GM19395 (cell line): ENCODE results near the gene ASXL3.

Experiments used
- ATAC-seq: cut with Tn5 transposase; IDR thresholded peaks from one replicate; pipeline ENCODE4 v1.9.1; 2021; ENCODE audit warnings: mild to moderate bottlenecking, moderate library complexity; ENCODE audit not compliant: unreplicated experiment

ASXL3 gene

GRCh38 chr18:33656889-33657448 is 79.0 kb downstream of the ASXL3 start:
- no peak for ATAC-seq

- no peak for ATAC-seq
Observed at GRCh38 chr18:33660696-33661310, 82.8 kb downstream of the ASXL3 start.

- ATAC-seq: no peak
Observed at GRCh38 chr18:33664241-33664874, 86.3 kb downstream of the ASXL3 start.

GRCh38 chr18:33665187-33665586 is 87.2 kb downstream of the ASXL3 start:
- ATAC-seq: no peak

GRCh38 chr18:33665641-33666040 is 87.6 kb downstream of the ASXL3 start:
- no peak for ATAC-seq

GRCh38 chr18:33666915-33667314 is 88.9 kb downstream of the ASXL3 start:
- no peak for ATAC-seq

- ATAC-seq: no peak
Observed at GRCh38 chr18:33669589-33669988, 91.6 kb downstream of the ASXL3 start.

- no peak for ATAC-seq
Observed at GRCh38 chr18:33670029-33670428, 92.0 kb downstream of the ASXL3 start.

GRCh38 chr18:33673689-33674088 is 95.7 kb downstream of the ASXL3 start:
- no peak for ATAC-seq

- no peak for ATAC-seq
Observed at GRCh38 chr18:33676593-33676992, 98.6 kb downstream of the ASXL3 start.

- ATAC-seq: no peak
Observed at GRCh38 chr18:33677891-33678290, 99.9 kb downstream of the ASXL3 start.

GRCh38 chr18:33682436-33682835 is 104.4 kb downstream of the ASXL3 start:
- no peak for ATAC-seq

- no peak for ATAC-seq
Observed at GRCh38 chr18:33694593-33694992, 116.6 kb downstream of the ASXL3 start.

- no peak for ATAC-seq
Observed at GRCh38 chr18:33696332-33697162, 118.5 kb downstream of the ASXL3 start.

- ATAC-seq: no peak
Observed at GRCh38 chr18:33697498-33697897, 119.5 kb downstream of the ASXL3 start.

GRCh38 chr18:33699372-33699771 is 121.4 kb downstream of the ASXL3 start:
- ATAC-seq: peak; percentile 64

- ATAC-seq: peak; percentile 91
Observed at GRCh38 chr18:33700513-33700976, 122.5 kb downstream of the ASXL3 start.

- ATAC-seq: no peak
Observed at GRCh38 chr18:33702625-33703024, 124.6 kb downstream of the ASXL3 start.

- ATAC-seq: no peak
Observed at GRCh38 chr18:33706391-33706790, 128.4 kb downstream of the ASXL3 start.

- no peak for ATAC-seq
Observed at GRCh38 chr18:33708876-33709275, 130.9 kb downstream of the ASXL3 start.

- ATAC-seq: no peak
Observed at GRCh38 chr18:33710269-33710668, 132.2 kb downstream of the ASXL3 start.

- no peak for ATAC-seq
Observed at GRCh38 chr18:33711514-33711913, 133.5 kb downstream of the ASXL3 start.
